ENCODE data around the gene AGAP5.
"Not testable (repeated sequence)": the region's sequence is repeated elsewhere in the genome, so short reads cannot be mapped to it uniquely, and the experiment has no call there.

AGAP5 gene

GRCh38 chr10:73711683-73712082 is 13.8 kb upstream of the AGAP5 start:
- H3K27ac ChIP-seq; H3K4me3 ChIP-seq (ENCODE audit: low read depth in 1 of 2, low read length in 1 of 2); H3K9me3 ChIP-seq; H3K27me3 ChIP-seq; H3K4me1 ChIP-seq (ENCODE audit: control insufficient read depth in 1 of 2, insufficient read depth in 1 of 2, low read depth in 1 of 2, low read length in 1 of 2): not testable (repeated sequence)
- H3K36me3 ChIP-seq, result peaks cover 31% of the 10 kb centered on the region

DNA sequence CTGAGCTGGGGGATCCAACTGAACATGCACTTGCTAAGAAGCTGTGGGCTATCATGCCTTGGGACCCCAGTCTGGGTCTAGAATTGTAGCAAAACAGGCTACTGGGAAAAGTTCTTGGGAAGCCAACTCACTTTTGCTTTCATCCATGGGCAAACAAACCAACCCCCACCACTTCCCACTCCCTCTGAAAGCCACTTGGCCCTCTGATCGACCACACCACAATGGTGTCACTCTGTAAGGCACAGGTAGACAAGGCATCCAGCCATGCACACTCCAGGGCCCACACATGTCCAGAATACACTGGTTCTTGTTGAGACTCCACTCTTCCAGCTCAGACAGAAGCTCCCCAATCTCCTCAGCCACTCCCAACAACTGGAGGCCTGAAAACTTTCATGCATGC is 10.2 kb upstream of the AGAP5 start:
- not testable (repeated sequence) for H3K4me1 ChIP-seq (ENCODE audit: control insufficient read depth in 1 of 2, insufficient read depth in 1 of 2, low read depth in 1 of 2, low read length in 1 of 2); H3K4me3 ChIP-seq (ENCODE audit: low read depth in 1 of 2, low read length in 1 of 2)
- H3K36me3 ChIP-seq, result peaks cover 21% of the 10 kb centered on the region

GRCh38 chr10:73707628-73708027 is 9.7 kb upstream of the AGAP5 start:
- H3K27me3 ChIP-seq; H3K27ac ChIP-seq; H3K4me3 ChIP-seq (ENCODE audit: low read depth in 1 of 2, low read length in 1 of 2); H3K9me3 ChIP-seq; H3K4me1 ChIP-seq (ENCODE audit: control insufficient read depth in 1 of 2, insufficient read depth in 1 of 2, low read depth in 1 of 2, low read length in 1 of 2): not testable (repeated sequence)
- peaks cover 19% of the 10 kb centered on the region for H3K36me3 ChIP-seq

More for the DNA sequence above, 10.2 kb upstream of the AGAP5 start:
- not testable (repeated sequence) for H3K27me3 ChIP-seq, H3K27ac ChIP-seq, H3K9me3 ChIP-seq

DNA sequence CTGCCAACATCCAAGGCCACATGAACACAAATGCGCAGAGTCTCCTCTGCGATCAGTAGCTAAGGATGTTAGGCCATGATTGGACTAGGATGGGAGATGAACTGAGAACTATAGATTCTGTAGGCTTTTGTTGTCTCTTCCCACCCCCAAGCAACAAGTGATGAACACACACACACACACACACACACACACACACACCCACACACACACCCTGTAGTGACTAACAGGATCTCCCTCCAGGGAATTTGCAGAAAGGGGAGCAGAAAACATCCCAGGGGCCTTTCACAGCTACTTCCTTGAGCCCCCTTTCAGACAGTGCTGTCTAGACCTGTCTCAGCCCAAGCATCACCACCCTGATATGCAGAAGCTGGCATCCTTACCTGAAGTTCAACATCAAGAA is 8.6 kb upstream of the AGAP5 start:
- H3K27ac ChIP-seq; H3K9me3 ChIP-seq; H3K4me1 ChIP-seq (ENCODE audit: control insufficient read depth in 1 of 2, insufficient read depth in 1 of 2, low read depth in 1 of 2, low read length in 1 of 2); H3K4me3 ChIP-seq (ENCODE audit: low read depth in 1 of 2, low read length in 1 of 2); H3K27me3 ChIP-seq: not testable (repeated sequence)
- peaks cover 16% of the 10 kb centered on the region for H3K36me3 ChIP-seq

- H3K4me3 ChIP-seq (ENCODE audit: low read depth in 1 of 2, low read length in 1 of 2); H3K27ac ChIP-seq; H3K27me3 ChIP-seq; H3K4me1 ChIP-seq (ENCODE audit: control insufficient read depth in 1 of 2, insufficient read depth in 1 of 2, low read depth in 1 of 2, low read length in 1 of 2); H3K9me3 ChIP-seq: not testable (repeated sequence)
- peaks cover 16% of the 10 kb centered on the region for H3K36me3 ChIP-seq
Observed at GRCh38 chr10:73705506-73706072, 7.7 kb upstream of the AGAP5 start.

GRCh38 chr10:73703924-73704323 is 6.0 kb upstream of the AGAP5 start:
- H3K9me3 ChIP-seq; H3K4me1 ChIP-seq (ENCODE audit: control insufficient read depth in 1 of 2, insufficient read depth in 1 of 2, low read depth in 1 of 2, low read length in 1 of 2); H3K36me3 ChIP-seq; H3K27me3 ChIP-seq; H3K4me3 ChIP-seq (ENCODE audit: low read depth in 1 of 2, low read length in 1 of 2); H3K27ac ChIP-seq: not testable (repeated sequence)

GRCh38 chr10:73698819-73699218 is 910 bp upstream of the AGAP5 start:
- not testable (repeated sequence) for H3K36me3 ChIP-seq, H3K27ac ChIP-seq

GRCh38 chr10:73695302-73695701 is 2.6 kb downstream of the AGAP5 start:
- not testable (repeated sequence) for H3K4me1 ChIP-seq (ENCODE audit: control insufficient read depth in 1 of 2, insufficient read depth in 1 of 2, low read depth in 1 of 2, low read length in 1 of 2); H3K4me3 ChIP-seq (ENCODE audit: low read depth in 1 of 2, low read length in 1 of 2); H3K9me3 ChIP-seq; H3K27me3 ChIP-seq; H3K27ac ChIP-seq; H3K36me3 ChIP-seq

More at GRCh38 chr10:73698819-73699218, 910 bp upstream of the AGAP5 start:
- H3K4me3 ChIP-seq (ENCODE audit: low read depth in 1 of 2, low read length in 1 of 2); H3K4me1 ChIP-seq (ENCODE audit: control insufficient read depth in 1 of 2, insufficient read depth in 1 of 2, low read depth in 1 of 2, low read length in 1 of 2); H3K27me3 ChIP-seq; H3K9me3 ChIP-seq: not testable (repeated sequence)

- H3K4me1 ChIP-seq (ENCODE audit: control insufficient read depth in 1 of 2, insufficient read depth in 1 of 2, low read depth in 1 of 2, low read length in 1 of 2); H3K4me3 ChIP-seq (ENCODE audit: low read depth in 1 of 2, low read length in 1 of 2); H3K27me3 ChIP-seq; H3K27ac ChIP-seq; H3K36me3 ChIP-seq; H3K9me3 ChIP-seq: not testable (repeated sequence)
Observed at GRCh38 chr10:73690755-73691154, 7.2 kb downstream of the AGAP5 start.

GRCh38 chr10:73689596-73689995 is 8.3 kb downstream of the AGAP5 start:
- not testable (repeated sequence) for H3K27me3 ChIP-seq; H3K9me3 ChIP-seq; H3K27ac ChIP-seq; H3K36me3 ChIP-seq; H3K4me1 ChIP-seq (ENCODE audit: control insufficient read depth in 1 of 2, insufficient read depth in 1 of 2, low read depth in 1 of 2, low read length in 1 of 2); H3K4me3 ChIP-seq (ENCODE audit: low read depth in 1 of 2, low read length in 1 of 2)

GRCh38 chr10:73687641-73688040 is 10.3 kb downstream of the AGAP5 start:
- H3K4me3 ChIP-seq (ENCODE audit: low read depth in 1 of 2, low read length in 1 of 2); H3K4me1 ChIP-seq (ENCODE audit: control insufficient read depth in 1 of 2, insufficient read depth in 1 of 2, low read depth in 1 of 2, low read length in 1 of 2); H3K27ac ChIP-seq; H3K36me3 ChIP-seq; H3K27me3 ChIP-seq; H3K9me3 ChIP-seq: not testable (repeated sequence)

DNA sequence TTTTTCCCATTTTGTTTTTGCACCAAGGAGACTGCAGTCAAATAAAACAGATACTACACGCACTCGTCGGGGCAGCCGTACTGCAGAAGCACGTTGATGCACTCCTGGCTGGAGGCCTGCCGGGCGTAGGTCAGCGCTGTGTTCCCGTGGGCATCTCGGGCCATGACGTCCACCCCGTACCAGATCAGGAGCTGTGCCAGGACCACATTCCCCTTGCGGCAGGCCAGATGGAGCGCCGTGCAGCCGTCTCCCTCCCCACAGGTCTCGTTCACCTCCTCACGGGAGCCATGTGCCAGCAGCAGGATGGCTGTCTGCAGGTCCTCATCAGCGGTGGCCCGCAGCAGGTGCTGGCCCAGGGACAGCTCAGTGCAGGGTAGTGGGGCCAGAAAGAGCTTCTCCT is 23.4 kb downstream of the AGAP5 start:
- H3K9me3 ChIP-seq; H3K27ac ChIP-seq; H3K27me3 ChIP-seq; H3K4me1 ChIP-seq (ENCODE audit: control insufficient read depth in 1 of 2, insufficient read depth in 1 of 2, low read depth in 1 of 2, low read length in 1 of 2); H3K4me3 ChIP-seq (ENCODE audit: low read depth in 1 of 2, low read length in 1 of 2); H3K36me3 ChIP-seq: not testable (repeated sequence)

GRCh38 chr10:73668378-73668777 is 29.5 kb downstream of the AGAP5 start:
- not testable (repeated sequence) for H3K4me3 ChIP-seq (ENCODE audit: low read depth in 1 of 2, low read length in 1 of 2); H3K4me1 ChIP-seq (ENCODE audit: control insufficient read depth in 1 of 2, insufficient read depth in 1 of 2, low read depth in 1 of 2, low read length in 1 of 2); H3K36me3 ChIP-seq; H3K9me3 ChIP-seq; H3K27ac ChIP-seq; H3K27me3 ChIP-seq

GRCh38 chr10:73666153-73666809 is 31.6 kb downstream of the AGAP5 start:
- not testable (repeated sequence) for H3K27me3 ChIP-seq; H3K4me1 ChIP-seq (ENCODE audit: control insufficient read depth in 1 of 2, insufficient read depth in 1 of 2, low read depth in 1 of 2, low read length in 1 of 2); H3K36me3 ChIP-seq; H3K27ac ChIP-seq; H3K4me3 ChIP-seq (ENCODE audit: low read depth in 1 of 2, low read length in 1 of 2); H3K9me3 ChIP-seq
